ENCODE data around the gene DCST2. TPM values are rescaled to one million over a fixed set of nuclear protein-coding genes. Genes with fewer than 3 reads are reported as not detected.

DCST2 gene
- total and polyA plus RNA-seq, 9 of the 15 experiments (the other 6 are each of a cell fraction or from before 2014, with no cell fraction given): 0.09 to 0.49 (median 0.11) TPM; not detected in 3

- intact Hi-C loops (cut with micrococcal nuclease): no loop called here
- TF ChIP-seq HDAC2 (IDR thresholded peaks at IDR 0.05) (0 out of 2 replicates have a peak, but pooled peaks have one; percentile 41), DPF2 (IDR thresholded peaks at IDR 0.05) (0 out of 2 replicates have a peak, but pooled peaks have one; percentile 6), HMBOX1 (IDR thresholded peaks at IDR 0.05) (0 out of 2 replicates have a peak, but pooled peaks have one; percentile 27), MAZ (CRISPR knock-in tag; conservative IDR thresholded peaks at IDR 0.05 in 1 of 2, IDR thresholded peaks at IDR 0.05 in 1 of 2) (0 out of 4 replicates have a peak, but pooled peaks of 1 of the 2 experiments have one; percentile 23), RBM25 (IDR thresholded peaks at IDR 0.05; ENCODE audit: low read depth, low read length, severe bottlenecking) (no peak), ATF2 (CRISPR knock-in tag; IDR thresholded peaks at IDR 0.05) (no peak), MYC (IDR thresholded peaks at IDR 0.05; ENCODE audit: low read depth, low read length) (peak; percentile 6; the same call in 1 of the 2 replicates), MYC (CRISPR knock-in tag; IDR thresholded peaks at IDR 0.05; ENCODE audit: borderline replicate concordance, low read depth) (no peak), TFAP4 (CRISPR knock-in tag; IDR thresholded peaks at IDR 0.05; ENCODE audit: borderline replicate concordance) (0 out of 2 replicates have a peak, but pooled peaks have one; percentile 16), POLR2A (conservative IDR thresholded peaks at IDR 0.05) (0 out of 2 replicates have a peak, but pooled peaks have one; percentile 33), BCOR (IDR thresholded peaks at IDR 0.05) (peak; percentile 26; the same call in 1 of the 2 replicates), ZKSCAN8 (CRISPR knock-in tag; IDR thresholded peaks at IDR 0.05) (peak; percentile 64; the same call in 1 of the 2 replicates), NR4A1 (CRISPR knock-in tag; IDR thresholded peaks at IDR 0.05) (no peak), NR4A1 (tag; IDR thresholded peaks at IDR 0.05) (no peak), ID3 (CRISPR knock-in tag; IDR thresholded peaks at IDR 0.05) (no peak), ID3 (tag; IDR thresholded peaks at IDR 0.05) (peak; percentile 79; the same call in 1 of the 2 replicates), CBFA2T2 (conservative IDR thresholded peaks at IDR 0.05) (0 out of 2 replicates have a peak, but pooled peaks have one; percentile 31), SRF (CRISPR knock-in tag; IDR thresholded peaks at IDR 0.05) (peak in 1 of 2 experiments; percentile 80; a peak in 2 of 4 replicates)
These were observed 20.6 kb downstream of the DCST2 start for GRCh38 chr1:155012776-155013602.

More at GRCh38 chr1:155012776-155013602, 20.6 kb downstream of the DCST2 start:
- Histone ChIP-seq H3K27ac (ENCODE audit: extremely low read depth, low read depth, low read length) (peak overlapping the region; percentile 51), H3K79me2 (ENCODE audit: control insufficient read depth, insufficient read depth, low read length) (peaks cover 56% of the 10 kb centered on the region), H3K36me3 (ENCODE audit: control insufficient read depth, insufficient read depth, low read length) (peaks cover 69% of the 10 kb centered on the region; the same call in 2 of the 3 replicates), H3K4me1 (replicated peaks in 1 of 2; ENCODE audit: control insufficient read depth in 2 of 2, insufficient read depth in 2 of 2, low read length in 2 of 2) (peaks cover 70 to 93% of the 10 kb centered on the region in 2 experiments), H3K27me3 (ENCODE audit: control insufficient read depth in 2 of 2, insufficient read depth in 2 of 2, low read length in 2 of 2) (no peaks in the 10 kb centered on the region), H3K4me3 (no peak overlapping the region), H3K9me3 (replicated peaks; ENCODE audit: control insufficient read depth, insufficient read depth, low read depth, low read length) (no peaks in the 10 kb centered on the region), H3K4me2 (ENCODE audit: insufficient read depth, low read length) (peak overlapping the region; percentile 59), H3K9me1 (ENCODE audit: control insufficient read depth, insufficient read depth, low read length) (no peaks in the 10 kb centered on the region), H2AFZ (ENCODE audit: low read depth, low read length) (no peak overlapping the region), H3K9ac (ENCODE audit: insufficient read depth in 1 of 2, low read depth in 2 of 2, low read length in 2 of 2) (peak overlapping the region; percentile 24 to 80; a peak in 2 of 4 replicates), H4K20me1 (replicated peaks; ENCODE audit: control insufficient read depth, insufficient read depth, low read length) (no peaks in the 10 kb centered on the region; the same call in 1 of the 2 replicates)
- ATAC-seq (no peak), DNase-seq (ENCODE audit: extremely low read depth in 1 of 4, low spot score in 3 of 4) (peak in 1 of 4 experiments; percentile 49), FAIRE-seq (peak; percentile 88)
- ChIA-PET POLR2A (interaction anchor here (0.6 to 1.9 kb wide), 12 partner anchors 8 to 1114 kb away, joined by 3 to 8 read pairs (median 4); partner anchors contain the start of genes CKS1B, FLAD1, LENEP and PBXIP1), CTCF (ENCODE audit: low intra/inter-chr PET ratio) (no interaction called here)
- 11% methylated on average over 3 of the region's 3 CpGs for WGBS (ENCODE audit: insufficient coverage, low coverage, missing lambda C conversion rate)
- no TSS peak for BruUV-seq (replicated peaks)
- in situ Hi-C loops (cut with MboI): no loop called here

Measured in K562 (cell line).